Caco-2 (cell line): Measurements from ENCODE around the gene LGI1. TPM values are rescaled to one million over a fixed set of nuclear protein-coding genes. Genes with fewer than 3 reads are reported as not detected.

ENCODE experiments used
- BruUV-seq: library from RNA; stranded (reverse); fragments of 400-500 nt; replicated peaks from 2 replicates; lab custom pipeline; 2021; lab: Mats Ljungman, UMichigan
- CTCF ChIA-PET: fragments of 300-600 bp; sonication (Branson Sonifier 250); formaldehyde crosslinking; loops from one replicate; lab custom pipeline; 2022; ENCODE audit warnings: antibody characterized with exemption; lab: Charles Lee
- POLR2A ChIA-PET: fragments of 300-600 bp; sonication (Branson Sonifier 250); formaldehyde crosslinking; loops from one replicate; lab custom pipeline; 2022; ENCODE audit warnings: antibody characterized with exemption; lab: Charles Lee
- DNase-seq, 2 experiments: peaks; one replicate each; pipeline versions ENCODE4 v3.0.0 to v3.0.0-alpha.2; 2020 to 2022
- H3K27me3 ChIP-seq: replicated peaks from 2 replicates; pipeline ENCODE4 v1.6.0; 2011; ENCODE audit warnings: low read length; ENCODE audit not compliant: control insufficient read depth, insufficient read depth
- H3K36me3 ChIP-seq: 2 replicates; pipeline ENCODE4 v1.5.1; 2011; ENCODE audit warnings: low read length; ENCODE audit not compliant: control insufficient read depth, insufficient read depth
- H3K4me1 ChIP-seq: fragments of 250-450 bp; sonication (Bioruptor Pico); 2 replicates; pipeline ENCODE4 v1.5.1; 2020; ENCODE audit warnings: mild to moderate bottlenecking
- H3K4me3 ChIP-seq: 2 replicates; pipeline ENCODE4 v1.5.1; 2011; ENCODE audit warnings: low read depth, mild to moderate bottlenecking, control low read depth, low read length
- H3K9me3 ChIP-seq: fragments of 250-450 bp; sonication (Bioruptor Pico); 2 replicates; pipeline ENCODE4 v1.5.1; 2020; ENCODE audit warnings: mild to moderate bottlenecking, moderate library complexity
- H3K27ac Mint-ChIP-seq: one replicate; pipeline ENCODE4 v1.8.0; 2022; ENCODE audit warnings: mixed read lengths; ENCODE audit not compliant: unreplicated experiment
- H3K27me3 Mint-ChIP-seq: one replicate; pipeline ENCODE4 v1.8.0; 2022; ENCODE audit warnings: mixed read lengths; ENCODE audit not compliant: insufficient read depth, unreplicated experiment
- H3K36me3 Mint-ChIP-seq: one replicate; pipeline ENCODE4 v1.8.0; 2022; ENCODE audit warnings: mild to moderate bottlenecking, mixed read lengths; ENCODE audit not compliant: insufficient read depth, unreplicated experiment
- H3K4me1 Mint-ChIP-seq: one replicate; pipeline ENCODE4 v1.8.0; 2022; ENCODE audit warnings: low read depth, mixed read lengths; ENCODE audit not compliant: unreplicated experiment
- H3K4me3 Mint-ChIP-seq: one replicate; pipeline ENCODE4 v1.8.0; 2022; ENCODE audit warnings: mild to moderate bottlenecking, moderate library complexity, mixed read lengths; ENCODE audit not compliant: unreplicated experiment
- H3K9me3 Mint-ChIP-seq: one replicate; pipeline ENCODE4 v1.8.0; 2022; ENCODE audit warnings: mixed read lengths; ENCODE audit not compliant: unreplicated experiment
- CTCF ChIP-seq, 2 experiments: fragments of 200-600 bp in 1 of 2; IDR thresholded peaks; 1 replicate in 1 of 2; 2 replicates in 1 of 2; pipeline versions ENCODE4 v1.5.1 to v1.8.0; 2011 to 2022; ENCODE audit warnings: antibody characterized with exemption in 1 of 2, control low read depth in 1 of 2, inconsistent platforms in 1 of 2, low read depth in 1 of 2, low read length in 1 of 2, mild to moderate bottlenecking in 1 of 2, moderate library complexity in 1 of 2; ENCODE audit not compliant: insufficient read depth in 1 of 2, severe bottlenecking in 1 of 2, unreplicated experiment in 1 of 2
- intact Hi-C: fragments of 100-400 bp; cut with micrococcal nuclease; formaldehyde crosslinking; loops from one replicate; pipeline ENCODE4 v1.10.0; 2022; ENCODE audit not compliant: unreplicated experiment
- total RNA-seq: library from RNA; stranded (reverse); gene quantifications from 2 replicates; pipeline ENCODE4 v1.2.3, GENCODE V29; 2022

Gene LGI1
- total RNA-seq, 1 experiment from 2014 or later: 0.48 TPM

- intact Hi-C loops: no loop called here
- H3K9me3 ChIP-seq: no peaks in the 10 kb centered on the region
- BruUV-seq: no TSS peak
- H3K4me3 ChIP-seq: no peak overlapping the region
- H3K36me3 ChIP-seq: no peaks in the 10 kb centered on the region
- peaks cover 4% of the 10 kb centered on the region for H3K27me3 Mint-ChIP-seq
- no peaks in the 10 kb centered on the region for H3K9me3 Mint-ChIP-seq
- H3K36me3 Mint-ChIP-seq: peaks cover 5% of the 10 kb centered on the region
- H3K4me1 Mint-ChIP-seq: no peaks in the 10 kb centered on the region
- H3K4me3 Mint-ChIP-seq: no peak overlapping the region
- H3K27me3 ChIP-seq: no peaks in the 10 kb centered on the region
- 0 out of 2 replicates have a peak, but pooled peaks cover 15% of the 10 kb centered on the region for H3K4me1 ChIP-seq
- no peak for TF ChIP-seq CTCF (IDR thresholded peaks at IDR 0.05; ENCODE audit: insufficient read depth in 1 of 2, low read depth in 1 of 2, low read length in 1 of 2, severe bottlenecking in 1 of 2, unreplicated experiment in 1 of 2)
- CTCF ChIA-PET: interaction anchor here (0.7 kb wide), 1 partner anchor 71 kb away, joined by 5 read pairs; no protein-coding TSS in a partner anchor
- H3K27ac Mint-ChIP-seq: no peak overlapping the region
- POLR2A ChIA-PET: no interaction called here
- no peak for DNase-seq
Observed at GRCh38 chr10:93742633-93743349, 14.9 kb upstream of the LGI1 start.

- Histone ChIP-seq H3K36me3 (no peaks in the 10 kb centered on the region), H3K9me3 (no peaks in the 10 kb centered on the region), H3K4me3 (no peak overlapping the region), H3K4me1 (0 out of 2 replicates have a peak, but pooled peaks cover 15% of the 10 kb centered on the region), H3K27me3 (no peaks in the 10 kb centered on the region)
- H3K36me3 Mint-ChIP-seq: peaks cover 5% of the 10 kb centered on the region
- intact Hi-C loops: loop anchor here (1.0 to 2.0 kb wide), 4 partner anchors 43 to 113 kb away; partner anchors contain the start of gene FRA10AC1
- no peaks in the 10 kb centered on the region for H3K9me3 Mint-ChIP-seq
- H3K27ac Mint-ChIP-seq: no peak overlapping the region
- DNase-seq: peak in 1 of 2 experiments; percentile 45
- H3K4me1 Mint-ChIP-seq: no peaks in the 10 kb centered on the region
- H3K4me3 Mint-ChIP-seq: no peak overlapping the region
- ChIA-PET CTCF (interaction anchor here (0.9 to 4.4 kb wide), 7 partner anchors 27 to 113 kb away, joined by 3 to 87 read pairs (median 4); partner anchors contain the start of gene FRA10AC1), POLR2A (no interaction called here)
- TF ChIP-seq CTCF (IDR thresholded peaks at IDR 0.05; ENCODE audit: insufficient read depth in 1 of 2, low read depth in 1 of 2, low read length in 1 of 2, severe bottlenecking in 1 of 2, unreplicated experiment in 1 of 2): peak; percentile 14 to 50
- H3K27me3 Mint-ChIP-seq: no peaks in the 10 kb centered on the region
- BruUV-seq: no TSS peak
Observed at GRCh38 chr10:93745408-93746065, 12.2 kb upstream of the LGI1 start.

GRCh38 chr10:93746844-93747284 is 10.9 kb upstream of the LGI1 start:
- no peak overlapping the region for H3K4me3 ChIP-seq
- no peak overlapping the region for H3K27ac Mint-ChIP-seq
- intact Hi-C loops: loop anchor here (1.0 to 2.0 kb wide), 4 partner anchors 44 to 112 kb away; partner anchors contain the start of gene FRA10AC1

More at GRCh38 chr10:93746844-93747284, 10.9 kb upstream of the LGI1 start:
- peaks cover 9% of the 10 kb centered on the region; the same call in 1 of the 2 replicates for H3K4me1 ChIP-seq
- H3K27me3 ChIP-seq: no peaks in the 10 kb centered on the region; the same call in 1 of the 2 replicates
- H3K36me3 ChIP-seq: no peaks in the 10 kb centered on the region
- no peaks in the 10 kb centered on the region for H3K9me3 ChIP-seq
- BruUV-seq: no TSS peak
- Mint-ChIP-seq H3K4me1 (peaks cover 5% of the 10 kb centered on the region), H3K27me3 (no peaks in the 10 kb centered on the region), H3K4me3 (no peak overlapping the region), H3K36me3 (no peaks in the 10 kb centered on the region), H3K9me3 (no peaks in the 10 kb centered on the region)
- DNase-seq: peak; percentile 83 to 84
- TF ChIP-seq CTCF (IDR thresholded peaks at IDR 0.05; ENCODE audit: insufficient read depth in 1 of 2, low read depth in 1 of 2, low read length in 1 of 2, severe bottlenecking in 1 of 2, unreplicated experiment in 1 of 2): peak; percentile 70 to 86
- CTCF ChIA-PET: interaction anchor here (0.9 to 4.4 kb wide), 5 partner anchors 10 to 69 kb away, joined by 3 to 87 read pairs (median 6); no protein-coding TSS in a partner anchor
- POLR2A ChIA-PET: no interaction called here
